OCI-LY7 (cell line): ENCODE results near the gene RAB27A.
"Not testable (repeated sequence)": the region's sequence is repeated elsewhere in the genome, so short reads cannot be mapped to it uniquely, and the experiment has no call there.

ENCODE experiments used
- EZH2phosphoT487 ChIP-seq: fragments of 200-600 bp; sonication (generic); IDR thresholded peaks from 2 replicates; pipeline ENCODE4 v1.6.1; 2018; ENCODE audit warnings: low read depth, borderline replicate concordance, mild to moderate bottlenecking, mixed run types, antibody characterized with exemption, low read length, moderate library complexity, mixed read lengths
- TF ChIP-seq, protein P1 (sequence below): fragments of 200-600 bp; sonication (generic); conservative IDR thresholded peaks from 2 replicates; pipeline ENCODE4 v1.5.1; 2014; ENCODE audit warnings: mild to moderate bottlenecking, antibody characterized with exemption, low read length, moderate library complexity, mixed read lengths

- TF ChIP-seq, protein P1, sequence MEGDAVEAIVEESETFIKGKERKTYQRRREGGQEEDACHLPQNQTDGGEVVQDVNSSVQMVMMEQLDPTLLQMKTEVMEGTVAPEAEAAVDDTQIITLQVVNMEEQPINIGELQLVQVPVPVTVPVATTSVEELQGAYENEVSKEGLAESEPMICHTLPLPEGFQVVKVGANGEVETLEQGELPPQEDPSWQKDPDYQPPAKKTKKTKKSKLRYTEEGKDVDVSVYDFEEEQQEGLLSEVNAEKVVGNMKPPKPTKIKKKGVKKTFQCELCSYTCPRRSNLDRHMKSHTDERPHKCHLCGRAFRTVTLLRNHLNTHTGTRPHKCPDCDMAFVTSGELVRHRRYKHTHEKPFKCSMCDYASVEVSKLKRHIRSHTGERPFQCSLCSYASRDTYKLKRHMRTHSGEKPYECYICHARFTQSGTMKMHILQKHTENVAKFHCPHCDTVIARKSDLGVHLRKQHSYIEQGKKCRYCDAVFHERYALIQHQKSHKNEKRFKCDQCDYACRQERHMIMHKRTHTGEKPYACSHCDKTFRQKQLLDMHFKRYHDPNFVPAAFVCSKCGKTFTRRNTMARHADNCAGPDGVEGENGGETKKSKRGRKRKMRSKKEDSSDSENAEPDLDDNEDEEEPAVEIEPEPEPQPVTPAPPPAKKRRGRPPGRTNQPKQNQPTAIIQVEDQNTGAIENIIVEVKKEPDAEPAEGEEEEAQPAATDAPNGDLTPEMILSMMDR: not testable (repeated sequence)
- not testable (repeated sequence) for TF ChIP-seq EZH2phosphoT487
Measured at GRCh38 chr15:55286442-55287189, 3.0 kb downstream of the RAB27A start.
